Measurements from ENCODE around the gene RNF187. TPM values are rescaled to one million over a fixed set of nuclear protein-coding genes. Genes with fewer than 3 reads are reported as not detected.

Gene RNF187
- total and polyA plus RNA-seq, 2 donors from 2014 or later: 85.2 to 137 TPM

DNA sequence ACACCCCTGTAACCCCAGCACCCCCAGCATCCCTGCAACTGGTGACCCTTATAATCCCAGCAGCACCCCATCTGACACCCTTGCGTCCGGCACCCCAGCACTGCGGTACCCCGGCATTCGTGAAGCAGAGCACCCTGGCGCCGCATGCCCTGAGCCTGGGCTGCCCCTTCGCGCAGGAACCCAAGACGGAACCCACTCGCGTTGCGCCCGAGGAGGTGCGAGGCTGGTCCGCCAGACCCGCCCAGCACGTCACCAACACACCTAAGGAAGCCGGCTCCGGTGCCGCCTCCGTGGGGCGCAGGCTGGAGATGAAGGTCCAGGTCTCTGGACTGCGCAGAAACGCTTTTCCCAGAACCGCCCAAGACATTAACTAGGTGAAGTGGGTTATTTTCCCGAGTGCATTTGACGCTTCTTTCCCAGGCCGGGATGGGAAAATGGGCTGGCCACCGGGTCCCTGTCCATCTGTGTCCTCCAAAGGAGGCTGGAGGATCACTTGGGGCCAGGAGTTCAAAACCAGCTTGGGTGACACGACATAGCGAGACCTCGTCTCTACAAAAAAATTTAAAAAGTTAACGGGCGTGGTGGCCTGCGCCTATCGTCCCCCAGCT lies 15.9 kb upstream of the RNF187 start:
- Histone ChIP-seq H3K27ac (ENCODE audit: low read depth in 2 of 2, low read length in 2 of 2) (no peak overlapping the region), H3K9ac (ENCODE audit: low read length in 3 of 3) (no peak overlapping the region), H3K27me3 (ENCODE audit: control insufficient read depth, insufficient read depth, low read length) (peaks cover 14% of the 10 kb centered on the region), H3K4me3 (ENCODE audit: low read length in 3 of 3) (no peak overlapping the region), H3K4me1 (ENCODE audit: control insufficient read depth in 2 of 3, insufficient read depth in 2 of 3, low read depth in 1 of 3, low read length in 3 of 3) (no peaks in the 10 kb centered on the region), H3K9me3 (ENCODE audit: control insufficient read depth in 2 of 3, insufficient read depth in 1 of 3, low read length in 3 of 3) (no peaks in the 10 kb centered on the region), H3K36me3 (ENCODE audit: control insufficient read depth in 2 of 3, insufficient read depth in 3 of 3, low read length in 3 of 3) (no peaks in the 10 kb centered on the region)
- no peak for FAIRE-seq
- TF ChIP-seq CTCF (IDR thresholded peaks at IDR 0.05; ENCODE audit: borderline replicate concordance, extremely low read depth, insufficient read depth): no peak
- no peak for DNase-seq
- intact Hi-C loops (cut with DNase I): no loop called here

DNA sequence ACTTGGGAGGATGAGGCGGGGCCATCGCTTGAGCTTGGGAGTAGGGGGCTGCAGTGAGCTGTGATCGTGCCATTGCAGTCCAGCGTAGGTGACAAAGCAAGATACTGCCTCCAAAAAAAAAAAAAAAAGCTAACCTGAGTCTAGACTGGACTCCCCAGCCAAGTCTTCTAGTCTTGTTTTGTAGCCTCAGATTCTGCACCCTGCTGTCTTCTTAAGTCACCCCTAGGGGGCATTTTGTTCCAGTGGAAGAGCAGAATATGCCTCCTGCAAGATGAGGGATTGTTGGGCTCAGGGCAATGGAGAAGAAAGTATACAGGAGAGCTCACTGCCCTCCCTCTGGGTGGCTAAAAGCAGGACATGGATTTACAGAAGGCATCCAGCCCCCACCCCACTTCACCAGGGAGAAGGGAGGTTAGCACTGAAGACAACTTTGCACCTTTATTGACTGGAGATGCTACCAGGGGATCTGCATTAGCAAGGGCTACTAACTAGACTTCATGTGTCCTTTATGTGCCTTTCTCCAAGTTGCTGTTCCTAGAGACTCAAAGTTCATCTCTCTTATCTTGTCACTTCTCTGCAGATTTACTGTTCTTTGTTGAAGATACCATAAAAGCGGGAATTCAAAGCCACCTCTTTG lies 15.3 kb upstream of the RNF187 start:
- no peak overlapping the region for H3K27ac ChIP-seq (ENCODE audit: low read depth in 2 of 2, low read length in 2 of 2)
- TF ChIP-seq CTCF (IDR thresholded peaks at IDR 0.05; ENCODE audit: borderline replicate concordance, extremely low read depth, insufficient read depth): peak; percentile 8
- no peaks in the 10 kb centered on the region for H3K4me1 ChIP-seq (ENCODE audit: control insufficient read depth in 2 of 3, insufficient read depth in 2 of 3, low read depth in 1 of 3, low read length in 3 of 3)
- no peak for FAIRE-seq
- H3K4me3 ChIP-seq (ENCODE audit: low read length in 3 of 3): no peak overlapping the region
- intact Hi-C loops (cut with DNase I): no loop called here
- peak in 1 of 5 donors; percentile 25 for DNase-seq
- peaks cover 11% of the 10 kb centered on the region for H3K27me3 ChIP-seq (ENCODE audit: control insufficient read depth, insufficient read depth, low read length)
- no peak overlapping the region for H3K9ac ChIP-seq (ENCODE audit: low read length in 3 of 3)
- H3K36me3 ChIP-seq (ENCODE audit: control insufficient read depth in 2 of 3, insufficient read depth in 3 of 3, low read length in 3 of 3): no peaks in the 10 kb centered on the region
- no peaks in the 10 kb centered on the region for H3K9me3 ChIP-seq (ENCODE audit: control insufficient read depth in 2 of 3, insufficient read depth in 1 of 3, low read length in 3 of 3)

DNA sequence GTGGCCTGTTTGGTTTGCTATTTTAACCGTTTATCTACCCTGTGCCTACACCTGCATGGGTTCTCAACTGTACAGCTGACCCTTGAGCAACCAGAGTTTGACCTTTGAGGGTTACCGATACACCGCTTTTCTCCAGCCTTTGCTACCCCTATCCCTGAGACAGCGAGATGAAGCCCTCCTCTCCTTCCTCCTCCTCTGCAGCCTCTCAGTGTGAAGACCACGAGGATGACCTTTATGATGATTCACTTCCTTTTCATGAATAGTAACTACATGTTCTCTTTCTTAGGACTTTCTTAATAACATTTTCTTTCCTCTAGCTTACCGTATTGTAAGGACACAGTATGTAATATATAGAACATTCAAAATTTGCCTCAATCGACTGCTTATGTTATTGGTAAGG lies 14.5 kb upstream of the RNF187 start:
- Histone ChIP-seq H3K4me1 (ENCODE audit: control insufficient read depth in 2 of 3, insufficient read depth in 2 of 3, low read depth in 1 of 3, low read length in 3 of 3) (no peaks in the 10 kb centered on the region), H3K27ac (ENCODE audit: low read depth in 2 of 2, low read length in 2 of 2) (no peak overlapping the region), H3K9ac (ENCODE audit: low read length in 3 of 3) (no peak overlapping the region), H3K4me3 (ENCODE audit: low read length in 3 of 3) (no peak overlapping the region), H3K36me3 (ENCODE audit: control insufficient read depth in 2 of 3, insufficient read depth in 3 of 3, low read length in 3 of 3) (no peaks in the 10 kb centered on the region), H3K27me3 (ENCODE audit: control insufficient read depth, insufficient read depth, low read length) (peaks cover 10% of the 10 kb centered on the region), H3K9me3 (ENCODE audit: control insufficient read depth in 2 of 3, insufficient read depth in 1 of 3, low read length in 3 of 3) (no peaks in the 10 kb centered on the region)
- DNase-seq (no peak), FAIRE-seq (no peak)
- intact Hi-C loops (cut with DNase I): no loop called here
- no peak for TF ChIP-seq CTCF (IDR thresholded peaks at IDR 0.05; ENCODE audit: borderline replicate concordance, extremely low read depth, insufficient read depth)
